ENCODE data around the gene PDSS1. TPM values are rescaled to one million over a fixed set of nuclear protein-coding genes. Genes with fewer than 3 reads are reported as not detected.

Gene PDSS1
- total and polyA plus RNA-seq, 9 of the 15 experiments (the other 6 are each of a cell fraction or from before 2014, with no cell fraction given), result 11.0 to 59.5 (median 45.3) TPM

- TF ChIP-seq E2F4 (CRISPR knock-in tag; IDR thresholded peaks at IDR 0.05; ENCODE audit: low read depth) (no peak), ZNF24 (IDR thresholded peaks at IDR 0.05) (no peak), NFXL1 (CRISPR knock-in tag; IDR thresholded peaks at IDR 0.05) (no peak), ZNF121 (CRISPR knock-in tag; conservative IDR thresholded peaks at IDR 0.05) (no peak), SPI1 (IDR thresholded peaks at IDR 0.05; ENCODE audit: borderline replicate concordance, low read depth, low read length) (no peak), EP400 (IDR thresholded peaks at IDR 0.05) (peak; percentile 94), ILF3 (IDR thresholded peaks at IDR 0.05; ENCODE audit: borderline replicate concordance) (no peak), PCBP1 (IDR thresholded peaks at IDR 0.05; ENCODE audit: low read depth, low read length, poor library complexity, severe bottlenecking) (no peak), CAMTA2 (CRISPR knock-in tag; conservative IDR thresholded peaks at IDR 0.05) (no peak), PBX2 (CRISPR knock-in tag; IDR thresholded peaks at IDR 0.05; ENCODE audit: low read depth) (no peak), PBX2 (tag; conservative IDR thresholded peaks at IDR 0.05; ENCODE audit: low read depth) (no peak), GMEB1 (CRISPR knock-in tag; IDR thresholded peaks at IDR 0.05) (peak; percentile 6; the same call in 1 of the 2 replicates), NONO (IDR thresholded peaks at IDR 0.05; ENCODE audit: low read depth in 2 of 2, low read length in 1 of 2) (peak; percentile 71 to 86; a peak in 2 of 4 replicates), TBL1XR1 (IDR thresholded peaks at IDR 0.05; ENCODE audit: low read length in 2 of 2) (no peak), PML (IDR thresholded peaks at IDR 0.05; ENCODE audit: low read length) (peak; percentile 16; the same call in 1 of the 2 replicates), CBFA2T3 (IDR thresholded peaks at IDR 0.05) (no peak), ETS1 (conservative IDR thresholded peaks at IDR 0.05; ENCODE audit: control insufficient read depth, low read depth, low read length) (peak; percentile 59; the same call in 1 of the 2 replicates), ZNF143 (CRISPR knock-in tag; IDR thresholded peaks at IDR 0.05) (no peak)
Measured at GRCh38 chr10:26697163-26697921, at the start of gene PDSS1 (continued).

Measured in K562 (cell line).